ENCODE data around the gene SLC22A16. TPM values are rescaled to one million over a fixed set of nuclear protein-coding genes. Genes with fewer than 3 reads are reported as not detected.

Gene SLC22A16
- total and polyA plus RNA-seq, 2 experiments from 2014 or later = not detected

GRCh38 chr6:110398778-110399177 lies 77.6 kb downstream of the SLC22A16 start:
- Histone ChIP-seq H3F3A (ENCODE audit: insufficient read depth) (no peaks in the 10 kb centered on the region), H3K9ac (no peak overlapping the region), H3K4me1 (ENCODE audit: insufficient read depth) (no peaks in the 10 kb centered on the region), H2AFZ (peak overlapping the region; percentile 6; the same call in 1 of the 2 replicates), H3K9me3 (ENCODE audit: low read depth) (no peaks in the 10 kb centered on the region), H3K27me3 (replicated peaks; ENCODE audit: insufficient read depth) (no peaks in the 10 kb centered on the region), H3K4me2 (ENCODE audit: unreplicated experiment) (no peak overlapping the region), H3K79me2 (ENCODE audit: insufficient read depth) (no peaks in the 10 kb centered on the region), H3K9me2 (ENCODE audit: insufficient read depth) (no peaks in the 10 kb centered on the region), H3K36me3 (ENCODE audit: low read depth) (no peaks in the 10 kb centered on the region), H4K20me1 (ENCODE audit: insufficient read depth) (no peaks in the 10 kb centered on the region), H3K4me3 (no peak overlapping the region), H3K27ac (no peak overlapping the region)
- in situ Hi-C loops (cut with MboI) = loop anchor here (10.0 kb wide), 3 partner anchors 344 to 874 kb away; no protein-coding TSS in a partner anchor
- TF ChIP-seq EZH2 (IDR thresholded peaks at IDR 0.05; ENCODE audit: insufficient read depth, poor library complexity, severe bottlenecking) (no peak), EZH2phosphoT487 (IDR thresholded peaks at IDR 0.05; ENCODE audit: insufficient read depth, low read depth) (no peak)
- WGBS, 2 experiments (ENCODE audit: low coverage in 1 of 2, low lambda C conversion rate in 2 of 2, missing lambda C conversion rate in 2 of 2) = 73 to 77% methylated on average over 4 of the region's 4 CpGs
- peak; percentile 52 for DNase-seq

GRCh38 chr6:110395221-110395620 lies 81.2 kb downstream of the SLC22A16 start:
- 40 to 49% methylated on average over 4 of the region's 4 CpGs for WGBS, 2 experiments (ENCODE audit: low coverage in 1 of 2, low lambda C conversion rate in 2 of 2, missing lambda C conversion rate in 2 of 2)
- no peak overlapping the region; the same call in 1 of the 2 replicates for H2AFZ ChIP-seq
- H3K4me1 ChIP-seq (ENCODE audit: insufficient read depth) = no peaks in the 10 kb centered on the region
- H3K9ac ChIP-seq = no peak overlapping the region
- in situ Hi-C loops (cut with MboI) = loop anchor here (10.0 kb wide), 3 partner anchors 340 to 870 kb away; no protein-coding TSS in a partner anchor
- no peaks in the 10 kb centered on the region for H3K36me3 ChIP-seq (ENCODE audit: low read depth)
- H3K27ac ChIP-seq = no peak overlapping the region
- H3K4me3 ChIP-seq = no peak overlapping the region
- H3K79me2 ChIP-seq (ENCODE audit: insufficient read depth) = no peaks in the 10 kb centered on the region
- no peaks in the 10 kb centered on the region for H3F3A ChIP-seq (ENCODE audit: insufficient read depth)
- H3K27me3 ChIP-seq (replicated peaks; ENCODE audit: insufficient read depth) = no peaks in the 10 kb centered on the region
- no peaks in the 10 kb centered on the region for H4K20me1 ChIP-seq (ENCODE audit: insufficient read depth)
- H3K9me3 ChIP-seq (ENCODE audit: low read depth) = no peaks in the 10 kb centered on the region
- DNase-seq = no peak
- TF ChIP-seq EZH2 (IDR thresholded peaks at IDR 0.05; ENCODE audit: insufficient read depth, poor library complexity, severe bottlenecking) (no peak), EZH2phosphoT487 (IDR thresholded peaks at IDR 0.05; ENCODE audit: insufficient read depth, low read depth) (no peak)
- no peak overlapping the region for H3K4me2 ChIP-seq (ENCODE audit: unreplicated experiment)
- no peaks in the 10 kb centered on the region for H3K9me2 ChIP-seq (ENCODE audit: insufficient read depth)

- no peak overlapping the region for H2AFZ ChIP-seq
- no peaks in the 10 kb centered on the region for H3K36me3 ChIP-seq (ENCODE audit: low read depth)
- H3F3A ChIP-seq (ENCODE audit: insufficient read depth) = no peaks in the 10 kb centered on the region
- no peaks in the 10 kb centered on the region for H3K9me3 ChIP-seq (ENCODE audit: low read depth)
- no peaks in the 10 kb centered on the region for H3K79me2 ChIP-seq (ENCODE audit: insufficient read depth)
- 84 to 90% methylated on average over 4 of the region's 4 CpGs for WGBS, 2 experiments (ENCODE audit: low coverage in 1 of 2, low lambda C conversion rate in 2 of 2, missing lambda C conversion rate in 2 of 2)
- no peak for TF ChIP-seq EZH2 (IDR thresholded peaks at IDR 0.05; ENCODE audit: insufficient read depth, poor library complexity, severe bottlenecking)
- TF ChIP-seq EZH2phosphoT487 (IDR thresholded peaks at IDR 0.05; ENCODE audit: insufficient read depth, low read depth) = no peak
- H3K4me3 ChIP-seq = no peak overlapping the region
- no peak for DNase-seq
- in situ Hi-C loops (cut with MboI) = loop anchor here (10.0 kb wide), 3 partner anchors 340 to 870 kb away; no protein-coding TSS in a partner anchor
- H3K4me2 ChIP-seq (ENCODE audit: unreplicated experiment) = no peak overlapping the region
- H3K27ac ChIP-seq = no peak overlapping the region
- H3K9me2 ChIP-seq (ENCODE audit: insufficient read depth) = no peaks in the 10 kb centered on the region
- H3K9ac ChIP-seq = no peak overlapping the region
- H3K27me3 ChIP-seq (replicated peaks; ENCODE audit: insufficient read depth) = no peaks in the 10 kb centered on the region
- H3K4me1 ChIP-seq (ENCODE audit: insufficient read depth) = no peaks in the 10 kb centered on the region
- H4K20me1 ChIP-seq (ENCODE audit: insufficient read depth) = no peaks in the 10 kb centered on the region
Measured at GRCh38 chr6:110394409-110394808, 82.0 kb downstream of the SLC22A16 start.

- WGBS, 2 experiments (ENCODE audit: low coverage in 1 of 2, low lambda C conversion rate in 2 of 2, missing lambda C conversion rate in 2 of 2) = 69 to 73% methylated on average over 9 of the region's 9 CpGs
- no peaks in the 10 kb centered on the region for H3K9me3 ChIP-seq (ENCODE audit: low read depth)
- TF ChIP-seq EZH2 (IDR thresholded peaks at IDR 0.05; ENCODE audit: insufficient read depth, poor library complexity, severe bottlenecking) = no peak
- no peak for TF ChIP-seq EZH2phosphoT487 (IDR thresholded peaks at IDR 0.05; ENCODE audit: insufficient read depth, low read depth)
- H3K27me3 ChIP-seq (replicated peaks; ENCODE audit: insufficient read depth) = no peaks in the 10 kb centered on the region
- no peaks in the 10 kb centered on the region for H3K36me3 ChIP-seq (ENCODE audit: low read depth)
- H3K4me2 ChIP-seq (ENCODE audit: unreplicated experiment) = no peak overlapping the region
- no peak overlapping the region for H2AFZ ChIP-seq
- H3K9me2 ChIP-seq (ENCODE audit: insufficient read depth) = no peaks in the 10 kb centered on the region
- no peaks in the 10 kb centered on the region for H4K20me1 ChIP-seq (ENCODE audit: insufficient read depth)
- H3K27ac ChIP-seq = no peak overlapping the region
- no peaks in the 10 kb centered on the region for H3K79me2 ChIP-seq (ENCODE audit: insufficient read depth)
- no peaks in the 10 kb centered on the region for H3K4me1 ChIP-seq (ENCODE audit: insufficient read depth)
- no peaks in the 10 kb centered on the region for H3F3A ChIP-seq (ENCODE audit: insufficient read depth)
- H3K9ac ChIP-seq = no peak overlapping the region
- DNase-seq = no peak
- no peak overlapping the region for H3K4me3 ChIP-seq
- in situ Hi-C loops (cut with MboI) = loop anchor here (10.0 kb wide), 3 partner anchors 338 to 868 kb away; no protein-coding TSS in a partner anchor
Measured at GRCh38 chr6:110392727-110393126, 83.7 kb downstream of the SLC22A16 start.
